Upper lobe of right lung (tissue), 1 donor: ENCODE measurements around the gene ALOX12B. TPM values are rescaled to one million over a fixed set of nuclear protein-coding genes. Genes with fewer than 3 reads are reported as not detected.

Experiments used
- ATAC-seq: fragments of 200-7000 bp; cut with Tn5 transposase; one replicate; pipeline ENCODE4 v1.9.1; 2020; ENCODE audit warnings: mild to moderate bottlenecking, moderate library complexity
- DNase-seq: peaks from one replicate; pipeline ENCODE4 v3.0.0-alpha.2; 2020
- H3K27ac ChIP-seq: fragments of 200-600 bp; one replicate; pipeline ENCODE4 v1.8.0; 2022
- H3K27me3 ChIP-seq: fragments of 200-600 bp; one replicate; pipeline ENCODE4 v1.8.0; 2022; ENCODE audit warnings: mild to moderate bottlenecking
- H3K36me3 ChIP-seq: fragments of 200-600 bp; one replicate; pipeline ENCODE4 v1.8.0; 2022
- H3K4me1 ChIP-seq: fragments of 200-600 bp; one replicate; pipeline ENCODE4 v1.8.0; 2022
- H3K4me3 ChIP-seq: fragments of 200-600 bp; one replicate; pipeline ENCODE4 v1.8.0; 2022; ENCODE audit warnings: mild to moderate bottlenecking
- H3K9me3 ChIP-seq: fragments of 200-600 bp; one replicate; pipeline ENCODE4 v1.8.0; 2022
- intact Hi-C: fragments of 100-400 bp; cut with DNase I; formaldehyde crosslinking; loops from one replicate; pipeline ENCODE4 v1.11.0; 2022
- total RNA-seq: library from RNA; stranded (reverse); fragmentation: NEBNext Ultra II Directional; extraction: Animal tissue kit (Norgen Biotek cat#: 25700); gene quantifications from one replicate; pipeline ENCODE4 v1.2.1, GENCODE V29; 2021
- TF ChIP-seq, protein P1 (sequence below): fragments of 200-600 bp; IDR thresholded peaks from one replicate; pipeline ENCODE4 v1.8.0; 2022; ENCODE audit warnings: antibody characterized with exemption
- donor health status: DM: no; HTN: yes; CAD: no; lungs with severe emphysema.

ALOX12B gene
- total RNA-seq, 1 donor from 2014 or later: not detected

DNA sequence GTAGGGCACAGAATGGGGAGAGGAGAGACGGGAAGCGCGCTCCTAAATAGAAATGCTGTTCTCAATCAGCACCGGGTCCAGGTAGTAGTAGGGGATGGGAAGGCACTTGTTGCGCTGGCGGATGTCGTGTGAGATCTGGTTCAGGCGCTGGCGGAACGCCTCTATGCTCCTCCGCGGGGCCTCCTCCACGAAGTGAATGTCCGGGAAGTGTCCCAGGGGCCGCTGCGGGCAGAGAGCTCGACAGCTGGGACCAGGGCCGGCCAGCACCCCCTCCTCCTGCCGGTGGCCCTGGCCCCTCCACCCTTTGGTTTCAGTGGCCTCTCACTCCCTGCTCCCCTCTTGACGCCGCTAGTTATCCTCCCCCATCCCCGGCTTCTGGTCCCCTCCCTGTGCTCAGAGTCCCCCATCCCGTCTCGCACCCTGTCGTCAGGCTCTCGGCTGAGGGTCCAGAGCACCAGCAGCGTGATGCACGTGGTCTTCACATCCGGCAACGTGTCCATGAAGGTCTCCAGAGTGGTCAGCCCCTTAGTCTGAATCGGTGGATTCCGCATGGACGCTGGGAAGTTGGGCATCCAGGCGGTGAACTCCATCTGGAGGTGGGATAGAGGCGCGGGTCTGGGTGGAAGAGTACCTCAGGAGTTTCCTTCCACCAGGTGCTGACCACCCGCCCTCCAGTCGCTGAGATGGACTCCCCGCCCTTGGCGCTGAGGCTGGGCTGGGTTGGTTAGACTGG lies 14.6 kb downstream of the ALOX12B start:
- Histone ChIP-seq H3K9me3 (no peaks in the 10 kb centered on the region), H3K4me3 (no peak overlapping the region), H3K27ac (no peak overlapping the region), H3K36me3 (no peaks in the 10 kb centered on the region), H3K4me1 (peaks cover 28% of the 10 kb centered on the region), H3K27me3 (peaks cover 61% of the 10 kb centered on the region)
- intact Hi-C loops: no loop called here
- TF ChIP-seq, protein P1, sequence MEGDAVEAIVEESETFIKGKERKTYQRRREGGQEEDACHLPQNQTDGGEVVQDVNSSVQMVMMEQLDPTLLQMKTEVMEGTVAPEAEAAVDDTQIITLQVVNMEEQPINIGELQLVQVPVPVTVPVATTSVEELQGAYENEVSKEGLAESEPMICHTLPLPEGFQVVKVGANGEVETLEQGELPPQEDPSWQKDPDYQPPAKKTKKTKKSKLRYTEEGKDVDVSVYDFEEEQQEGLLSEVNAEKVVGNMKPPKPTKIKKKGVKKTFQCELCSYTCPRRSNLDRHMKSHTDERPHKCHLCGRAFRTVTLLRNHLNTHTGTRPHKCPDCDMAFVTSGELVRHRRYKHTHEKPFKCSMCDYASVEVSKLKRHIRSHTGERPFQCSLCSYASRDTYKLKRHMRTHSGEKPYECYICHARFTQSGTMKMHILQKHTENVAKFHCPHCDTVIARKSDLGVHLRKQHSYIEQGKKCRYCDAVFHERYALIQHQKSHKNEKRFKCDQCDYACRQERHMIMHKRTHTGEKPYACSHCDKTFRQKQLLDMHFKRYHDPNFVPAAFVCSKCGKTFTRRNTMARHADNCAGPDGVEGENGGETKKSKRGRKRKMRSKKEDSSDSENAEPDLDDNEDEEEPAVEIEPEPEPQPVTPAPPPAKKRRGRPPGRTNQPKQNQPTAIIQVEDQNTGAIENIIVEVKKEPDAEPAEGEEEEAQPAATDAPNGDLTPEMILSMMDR: no peak
- ATAC-seq (no peak), DNase-seq (no peak)

DNA sequence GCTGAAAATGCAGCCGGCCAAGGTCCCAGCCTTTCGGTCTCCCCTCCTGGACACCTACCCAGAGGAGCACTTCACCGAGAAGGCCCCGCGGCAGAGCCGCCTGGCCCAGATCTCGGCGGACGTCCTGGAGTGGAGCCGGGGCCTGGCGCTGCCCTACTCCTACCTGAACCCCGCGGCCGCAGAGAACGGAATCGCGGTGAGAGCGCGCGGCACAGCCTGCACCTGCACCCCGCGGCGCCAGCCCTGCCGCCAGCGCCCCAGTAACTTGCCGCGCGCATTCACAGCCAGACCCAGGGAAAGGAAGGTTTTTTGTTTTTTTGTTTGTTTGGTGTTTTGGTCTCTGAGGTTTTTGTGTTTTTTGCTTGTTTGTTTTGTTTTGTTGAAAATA lies 15.2 kb downstream of the ALOX12B start:
- ATAC-seq: no peak
- intact Hi-C loops: no loop called here
- peaks cover 55% of the 10 kb centered on the region for H3K27me3 ChIP-seq

GRCh38 chr17:8071496-8071895 lies 16.0 kb downstream of the ALOX12B start:
- Histone ChIP-seq H3K27ac (no peak overlapping the region), H3K4me3 (no peak overlapping the region), H3K4me1 (peaks cover 28% of the 10 kb centered on the region), H3K36me3 (no peaks in the 10 kb centered on the region), H3K27me3 (peaks cover 47% of the 10 kb centered on the region), H3K9me3 (no peaks in the 10 kb centered on the region)
- intact Hi-C loops: no loop called here
- ATAC-seq (no peak), DNase-seq (no peak)
- TF ChIP-seq, protein P1: no peak

More for the DNA sequence above, 15.2 kb downstream of the ALOX12B start:
- Histone ChIP-seq H3K9me3 (no peaks in the 10 kb centered on the region), H3K4me1 (peaks cover 28% of the 10 kb centered on the region), H3K36me3 (no peaks in the 10 kb centered on the region), H3K4me3 (no peak overlapping the region), H3K27ac (no peak overlapping the region)
- no peak for DNase-seq
- TF ChIP-seq, protein P1: no peak

DNA sequence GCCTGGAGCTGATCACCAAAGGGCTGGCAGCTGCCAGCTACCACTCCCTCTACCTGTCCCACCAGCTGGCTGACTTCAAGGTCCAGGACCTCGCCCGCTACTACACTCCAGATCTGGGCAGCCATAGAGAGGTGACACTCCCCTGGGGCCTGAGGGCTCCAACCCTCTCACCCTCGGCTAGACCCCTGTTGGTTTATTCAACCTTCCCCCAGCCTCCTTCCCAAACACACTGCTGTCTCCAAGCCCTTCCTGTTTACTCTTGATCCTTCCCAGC lies 18.0 kb downstream of the ALOX12B start:
- DNase-seq: no peak
- H3K4me1 ChIP-seq: peaks cover 28% of the 10 kb centered on the region
- no peak for ATAC-seq
- no peak overlapping the region for H3K27ac ChIP-seq
- intact Hi-C loops: no loop called here
- H3K36me3 ChIP-seq: no peaks in the 10 kb centered on the region
- H3K27me3 ChIP-seq: peaks cover 28% of the 10 kb centered on the region
- TF ChIP-seq, protein P1: no peak
- no peak overlapping the region for H3K4me3 ChIP-seq
- no peaks in the 10 kb centered on the region for H3K9me3 ChIP-seq

DNA sequence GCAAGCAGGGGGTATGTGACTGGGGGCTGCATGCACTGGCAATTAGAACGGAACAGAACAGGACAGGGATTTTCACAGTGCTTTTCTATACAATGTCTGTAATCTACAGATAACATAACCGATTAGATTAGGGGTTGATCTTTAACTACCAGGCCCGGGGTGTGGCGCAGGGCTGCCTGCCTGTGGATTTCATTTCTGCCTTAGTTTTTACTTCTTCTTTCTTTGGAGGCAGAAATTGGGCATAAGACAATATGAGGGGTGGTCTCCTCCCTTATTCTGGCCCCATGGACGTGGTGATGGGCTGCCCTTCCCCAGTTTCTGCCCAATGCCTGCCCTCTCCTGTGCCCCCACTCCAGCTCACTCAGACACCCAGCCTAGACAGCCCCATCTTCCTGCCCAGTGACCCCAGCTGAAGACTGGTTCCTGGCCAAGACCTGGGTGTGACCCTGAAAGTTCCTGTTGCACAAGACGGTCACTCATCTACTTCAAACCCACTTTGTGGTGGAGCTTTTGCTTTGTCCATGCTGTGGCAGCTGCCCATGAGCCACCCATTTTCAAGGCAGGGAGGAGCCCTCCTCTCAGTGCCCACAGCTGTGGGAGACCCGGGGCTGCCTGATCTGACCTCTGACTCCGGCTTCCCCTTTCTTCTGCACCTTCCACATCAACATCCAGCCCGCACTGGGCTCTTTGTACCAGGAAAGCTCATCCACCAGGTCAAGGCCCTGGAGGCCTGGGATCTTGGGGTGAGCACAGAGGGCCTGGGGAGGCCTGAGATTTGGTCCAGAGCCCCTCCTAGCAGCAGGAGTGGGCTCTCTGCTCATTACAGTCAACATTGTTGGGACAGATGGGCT lies 18.6 kb downstream of the ALOX12B start:
- Histone ChIP-seq H3K27ac (no peak overlapping the region), H3K9me3 (no peaks in the 10 kb centered on the region), H3K36me3 (no peaks in the 10 kb centered on the region), H3K27me3 (peaks cover 22% of the 10 kb centered on the region), H3K4me1 (peaks cover 28% of the 10 kb centered on the region), H3K4me3 (no peak overlapping the region)
- DNase-seq (peak; percentile 74), ATAC-seq (peak; percentile 69)
- TF ChIP-seq, protein P1: no peak
- intact Hi-C loops: no loop called here
